IMR-90 (cell line): Measurements from ENCODE around the gene ACTC1.
"Not testable (repeated sequence)": the region's sequence is repeated elsewhere in the genome, so short reads cannot be mapped to it uniquely, and the experiment has no call there.

Experiments
- BHLHE40 ChIP-seq: fragments of 150-350 bp; IDR thresholded peaks from 2 replicates; pipeline ENCODE4 v1.6.1; 2016; ENCODE audit warnings: mild to moderate bottlenecking, low read depth, low read length
- CEBPB ChIP-seq: IDR thresholded peaks from 2 replicates; pipeline ENCODE4 v1.6.1; 2012; ENCODE audit warnings: low read depth, low read length, improper control_type of control experiment
- CHD1 ChIP-seq: IDR thresholded peaks from 2 replicates; pipeline ENCODE4 v1.6.1; 2012; ENCODE audit warnings: low read depth, low read length, improper control_type of control experiment
- FOS ChIP-seq: fragments of 150-350 bp; IDR thresholded peaks from 2 replicates; pipeline ENCODE4 v1.6.1; 2016; ENCODE audit warnings: low read depth, low read length
- MAFK ChIP-seq: IDR thresholded peaks from 2 replicates; pipeline ENCODE4 v1.6.1; 2012; ENCODE audit warnings: low read depth, low read length, improper control_type of control experiment
- MAZ ChIP-seq: IDR thresholded peaks from 2 replicates; pipeline ENCODE4 v1.6.1; 2012; ENCODE audit warnings: low read depth, mild to moderate bottlenecking, low read length, improper control_type of control experiment, moderate library complexity, borderline replicate concordance
- POLR2A ChIP-seq: IDR thresholded peaks from 2 replicates; pipeline ENCODE4 v1.6.1; 2012; ENCODE audit warnings: mild to moderate bottlenecking, low read depth, low read length
- RAD21 ChIP-seq: IDR thresholded peaks from 2 replicates; pipeline ENCODE4 v1.6.1; 2012; ENCODE audit warnings: low read length, improper control_type of control experiment
- RCOR1 ChIP-seq: IDR thresholded peaks from 2 replicates; pipeline ENCODE4 v1.6.1; 2012; ENCODE audit warnings: mild to moderate bottlenecking, low read length, improper control_type of control experiment; ENCODE audit not compliant: insufficient replicate concordance
- RFX5 ChIP-seq: IDR thresholded peaks from 2 replicates; pipeline ENCODE4 v1.8.0; 2012; ENCODE audit warnings: low read depth, mild to moderate bottlenecking, low read length, moderate library complexity
- SMC3 ChIP-seq: fragments of 150-350 bp; IDR thresholded peaks from 2 replicates; pipeline ENCODE4 v1.6.1; 2016; ENCODE audit warnings: low read depth, mild to moderate bottlenecking, antibody characterized with exemption, low read length, moderate library complexity
- TF ChIP-seq, protein P1 (sequence below): conservative IDR thresholded peaks from 2 replicates; pipeline ENCODE4 v1.5.1; 2012; ENCODE audit warnings: mild to moderate bottlenecking, low read depth, low read length, improper control_type of control experiment
- TF ChIP-seq, protein P2 (sequence below): fragments of 150-350 bp; IDR thresholded peaks from 2 replicates; pipeline ENCODE4 v1.6.1; 2016; ENCODE audit warnings: low read depth, mild to moderate bottlenecking, low read length, moderate library complexity, borderline replicate concordance

DNA sequence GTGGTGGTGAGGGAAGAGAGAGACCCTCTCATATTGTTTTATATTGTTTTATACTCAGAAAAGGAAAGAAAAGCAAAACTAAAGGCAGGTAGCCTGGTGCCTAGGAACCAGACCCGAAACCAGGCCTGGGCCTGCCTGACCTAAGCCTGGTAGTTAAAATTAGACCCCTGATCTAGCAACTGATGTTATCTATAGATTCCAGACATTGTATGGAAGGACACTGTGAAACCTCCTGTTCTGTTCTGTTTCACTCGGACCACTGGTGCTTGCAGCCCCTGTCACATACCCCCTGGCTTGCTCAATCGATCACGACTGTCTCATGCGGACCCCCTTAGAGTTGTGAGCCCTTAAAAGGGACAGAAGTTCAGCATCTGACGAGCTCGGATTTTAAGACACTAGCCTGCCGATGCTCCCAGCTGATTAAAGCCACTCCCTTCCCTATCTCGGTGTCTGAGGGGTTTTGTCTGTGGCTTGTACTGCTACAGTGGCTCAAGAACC is 17.6 kb upstream of the ACTC1 start:
- TF ChIP-seq POLR2A, RCOR1, CEBPB, SMC3, MAFK, FOS, MAZ, RFX5, RAD21, BHLHE40, CHD1: not testable (repeated sequence)
- TF ChIP-seq, protein P1, sequence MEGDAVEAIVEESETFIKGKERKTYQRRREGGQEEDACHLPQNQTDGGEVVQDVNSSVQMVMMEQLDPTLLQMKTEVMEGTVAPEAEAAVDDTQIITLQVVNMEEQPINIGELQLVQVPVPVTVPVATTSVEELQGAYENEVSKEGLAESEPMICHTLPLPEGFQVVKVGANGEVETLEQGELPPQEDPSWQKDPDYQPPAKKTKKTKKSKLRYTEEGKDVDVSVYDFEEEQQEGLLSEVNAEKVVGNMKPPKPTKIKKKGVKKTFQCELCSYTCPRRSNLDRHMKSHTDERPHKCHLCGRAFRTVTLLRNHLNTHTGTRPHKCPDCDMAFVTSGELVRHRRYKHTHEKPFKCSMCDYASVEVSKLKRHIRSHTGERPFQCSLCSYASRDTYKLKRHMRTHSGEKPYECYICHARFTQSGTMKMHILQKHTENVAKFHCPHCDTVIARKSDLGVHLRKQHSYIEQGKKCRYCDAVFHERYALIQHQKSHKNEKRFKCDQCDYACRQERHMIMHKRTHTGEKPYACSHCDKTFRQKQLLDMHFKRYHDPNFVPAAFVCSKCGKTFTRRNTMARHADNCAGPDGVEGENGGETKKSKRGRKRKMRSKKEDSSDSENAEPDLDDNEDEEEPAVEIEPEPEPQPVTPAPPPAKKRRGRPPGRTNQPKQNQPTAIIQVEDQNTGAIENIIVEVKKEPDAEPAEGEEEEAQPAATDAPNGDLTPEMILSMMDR = not testable (repeated sequence)
- TF ChIP-seq, protein P2, sequence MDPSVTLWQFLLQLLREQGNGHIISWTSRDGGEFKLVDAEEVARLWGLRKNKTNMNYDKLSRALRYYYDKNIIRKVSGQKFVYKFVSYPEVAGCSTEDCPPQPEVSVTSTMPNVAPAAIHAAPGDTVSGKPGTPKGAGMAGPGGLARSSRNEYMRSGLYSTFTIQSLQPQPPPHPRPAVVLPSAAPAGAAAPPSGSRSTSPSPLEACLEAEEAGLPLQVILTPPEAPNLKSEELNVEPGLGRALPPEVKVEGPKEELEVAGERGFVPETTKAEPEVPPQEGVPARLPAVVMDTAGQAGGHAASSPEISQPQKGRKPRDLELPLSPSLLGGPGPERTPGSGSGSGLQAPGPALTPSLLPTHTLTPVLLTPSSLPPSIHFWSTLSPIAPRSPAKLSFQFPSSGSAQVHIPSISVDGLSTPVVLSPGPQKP = not testable (repeated sequence)
